TTC549 (cell line): ENCODE data around the gene SYT1.

Experiments used
- FAIRE-seq: peaks from 2 replicates; lab custom pipeline; 2012; peaks lifted over from hg19 to GRCh38; lab: Jason Lieb, UNC

The SYT1 gene

GRCh38 chr12:79358716-79359300, 494.2 kb downstream of the SYT1 start:
- FAIRE-seq: no peak

GRCh38 chr12:79360286-79360685, 495.7 kb downstream of the SYT1 start:
- FAIRE-seq: no peak

DNA sequence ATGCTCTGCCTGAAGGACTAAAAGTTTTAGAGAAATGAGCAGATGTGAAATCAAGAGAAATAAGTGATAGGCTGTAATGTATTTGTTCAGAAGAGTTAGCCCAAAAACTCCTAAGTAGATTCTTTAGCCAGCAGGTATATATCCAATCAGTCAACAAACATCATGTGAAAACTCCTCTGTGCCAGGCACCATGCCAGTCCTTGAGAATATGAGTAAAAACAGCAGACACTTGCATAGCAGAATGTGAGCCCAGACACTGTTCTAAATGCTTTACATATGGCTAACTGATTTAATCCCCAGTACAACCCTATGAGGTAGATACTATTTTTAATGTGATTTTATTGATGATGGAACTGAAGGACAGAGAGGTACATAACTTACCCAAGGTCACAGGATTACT, 496.4 kb downstream of the SYT1 start:
- FAIRE-seq: no peak

- FAIRE-seq: no peak
These were observed 499.6 kb downstream of the SYT1 start for GRCh38 chr12:79364197-79364596.

GRCh38 chr12:79366374-79366773, 501.8 kb downstream of the SYT1 start:
- no peak for FAIRE-seq

GRCh38 chr12:79367032-79367589, 502.5 kb downstream of the SYT1 start:
- FAIRE-seq: no peak

- FAIRE-seq: no peak
These were observed 505.4 kb downstream of the SYT1 start for GRCh38 chr12:79370021-79370420.

- no peak for FAIRE-seq
These were observed 506.7 kb downstream of the SYT1 start for GRCh38 chr12:79371226-79371625.

DNA sequence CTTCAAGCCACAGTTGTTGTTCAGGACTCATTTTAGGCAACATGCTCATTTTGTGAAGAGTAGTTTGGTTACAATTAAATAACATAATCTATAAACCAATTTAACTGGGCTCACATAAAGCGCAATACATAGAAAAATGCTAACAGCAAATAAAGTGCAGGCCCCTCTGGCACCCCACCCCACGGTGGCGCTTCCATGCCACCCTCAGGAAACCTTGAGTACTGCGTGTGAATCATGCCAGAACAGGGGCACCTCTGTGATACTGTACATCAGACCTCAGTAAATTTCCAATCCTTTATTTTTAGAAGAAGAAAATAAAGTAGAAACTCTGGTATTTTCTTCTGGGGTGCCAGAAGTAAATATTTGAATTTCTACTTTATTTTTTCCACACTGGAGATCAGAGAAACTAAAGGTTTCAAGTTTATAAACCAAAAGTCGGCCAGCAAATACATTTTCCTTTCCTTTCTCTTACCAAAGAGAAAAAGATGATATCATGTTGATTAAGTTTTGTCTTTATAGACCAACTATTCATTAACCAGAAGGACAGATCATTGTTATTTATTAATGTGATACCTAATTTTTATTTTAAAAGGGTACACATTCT, 509.4 kb downstream of the SYT1 start:
- FAIRE-seq: no peak

DNA sequence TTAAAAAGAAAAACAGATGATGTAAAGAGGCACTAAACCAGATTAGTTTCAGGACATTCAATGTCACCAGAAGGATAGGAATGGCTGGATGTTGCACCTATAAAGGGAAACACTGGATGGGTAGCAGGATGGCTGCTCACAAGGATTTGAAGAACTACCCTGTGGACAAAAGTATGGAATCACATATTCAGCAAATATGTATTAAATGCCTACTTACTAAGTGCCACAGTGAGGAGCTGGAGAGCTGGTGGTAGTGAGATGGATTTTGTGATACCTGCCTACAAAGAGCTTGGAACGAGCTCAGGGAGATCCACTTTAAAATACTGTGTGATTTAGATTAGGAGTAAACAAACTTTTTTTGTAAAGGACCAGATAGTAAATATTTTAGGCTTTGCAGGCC, 510.0 kb downstream of the SYT1 start:
- FAIRE-seq: no peak

- FAIRE-seq: no peak
These were observed 510.5 kb downstream of the SYT1 start for GRCh38 chr12:79375050-79375449.

GRCh38 chr12:79378496-79378895, 513.9 kb downstream of the SYT1 start:
- FAIRE-seq: no peak

GRCh38 chr12:79380402-79380801, 515.8 kb downstream of the SYT1 start:
- FAIRE-seq: no peak

DNA sequence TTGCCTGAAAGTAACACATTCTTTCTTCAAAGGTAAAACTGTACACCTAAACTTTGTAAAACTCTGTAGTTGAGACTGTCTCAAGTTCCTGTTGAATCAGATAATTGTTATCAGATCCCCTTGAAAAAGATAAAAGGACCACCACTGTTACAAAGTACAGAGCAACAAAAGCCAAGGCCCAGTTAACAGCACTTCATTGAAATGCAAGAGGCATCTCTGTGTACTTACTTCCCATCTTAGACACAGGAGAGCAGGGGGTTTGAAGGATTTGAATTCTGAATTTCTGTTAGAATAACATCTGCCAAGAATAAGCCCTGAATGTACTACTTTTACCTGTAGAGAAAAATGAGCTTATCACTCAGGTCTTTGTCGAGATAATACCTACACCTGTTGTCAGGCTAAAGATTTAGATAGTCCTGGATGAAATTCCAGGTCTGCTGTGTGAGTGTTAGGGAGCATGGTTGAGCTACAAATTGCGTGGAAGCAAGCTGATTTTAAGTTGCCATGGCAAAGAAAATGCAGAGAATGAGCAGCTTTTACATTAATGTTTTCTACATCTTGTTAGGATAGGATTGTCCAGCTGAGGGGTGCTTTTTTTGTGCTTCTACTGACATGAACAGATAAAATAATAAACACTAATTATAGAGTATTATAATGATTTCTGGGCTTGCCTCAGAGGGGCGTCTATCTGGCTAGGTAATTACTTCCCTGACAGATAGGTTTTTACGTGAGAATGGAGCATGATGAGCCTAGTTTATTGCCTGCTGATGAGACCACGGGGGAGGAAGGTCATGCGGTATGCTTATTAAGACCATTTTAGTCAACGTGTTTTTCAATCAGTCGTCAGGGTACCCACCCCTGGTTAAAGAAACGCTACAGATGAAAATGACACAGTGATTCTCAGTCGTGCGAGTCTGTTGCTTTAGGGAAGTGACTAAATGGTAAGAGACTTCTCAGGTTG, 517.0 kb downstream of the SYT1 start:
- FAIRE-seq: no peak

GRCh38 chr12:79384551-79384950, 520.0 kb downstream of the SYT1 start:
- no peak for FAIRE-seq

DNA sequence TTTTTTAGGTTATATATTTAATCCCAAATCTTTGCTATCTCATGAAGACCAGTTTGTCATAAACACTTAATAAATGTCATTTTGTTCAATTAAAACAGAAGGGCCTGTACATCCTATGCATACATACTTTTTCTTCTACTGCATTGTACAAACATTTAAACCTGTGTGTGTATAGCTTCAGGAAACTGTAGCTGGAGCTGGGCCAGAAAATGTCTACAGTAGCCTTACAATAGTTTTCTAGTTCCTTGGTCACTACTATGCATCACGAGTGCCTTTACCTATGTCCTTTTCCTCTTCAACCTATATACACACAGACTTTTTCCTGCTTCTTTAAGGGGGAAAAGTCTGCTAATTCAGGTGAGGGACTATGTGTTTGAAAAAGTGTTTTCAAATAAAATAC, 523.4 kb downstream of the SYT1 start:
- no peak for FAIRE-seq

DNA sequence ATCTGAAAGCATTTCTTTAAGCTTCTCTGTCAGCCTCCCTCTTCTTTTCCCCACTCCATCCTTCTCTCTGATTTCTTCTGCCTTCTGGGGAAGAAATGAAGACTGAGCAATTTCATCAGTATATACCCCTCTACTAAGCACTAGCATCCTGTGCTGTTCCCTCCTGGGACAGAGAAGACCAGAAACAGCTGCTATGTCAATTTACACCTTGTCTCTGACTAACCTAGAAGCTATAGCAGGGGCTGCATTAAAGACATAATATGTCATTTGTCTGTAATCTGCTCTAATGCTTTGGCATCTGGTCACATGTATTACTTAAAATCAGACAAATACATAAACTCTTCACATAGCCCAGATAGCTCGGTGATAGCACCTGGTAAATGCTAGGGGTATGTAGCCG, 529.3 kb downstream of the SYT1 start:
- no peak for FAIRE-seq

DNA sequence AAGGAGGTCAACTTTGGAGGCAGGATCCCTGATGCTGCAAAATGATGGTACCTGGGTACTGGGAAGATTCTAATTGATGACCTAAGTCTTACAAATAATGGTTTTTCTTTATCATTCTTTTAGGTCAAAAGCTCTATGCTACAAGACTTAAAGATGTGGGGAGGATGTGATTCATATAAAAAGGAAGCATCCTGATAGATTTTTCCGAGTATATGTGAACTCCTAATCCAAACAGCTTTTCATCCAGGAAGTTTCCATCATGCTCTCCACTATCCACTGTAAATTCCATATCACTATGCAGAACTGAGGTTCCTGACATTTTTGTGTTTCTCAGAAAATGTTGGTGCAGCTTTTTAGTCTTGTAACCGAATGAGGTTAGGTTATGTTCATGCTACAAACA, 533.0 kb downstream of the SYT1 start:
- no peak for FAIRE-seq

DNA sequence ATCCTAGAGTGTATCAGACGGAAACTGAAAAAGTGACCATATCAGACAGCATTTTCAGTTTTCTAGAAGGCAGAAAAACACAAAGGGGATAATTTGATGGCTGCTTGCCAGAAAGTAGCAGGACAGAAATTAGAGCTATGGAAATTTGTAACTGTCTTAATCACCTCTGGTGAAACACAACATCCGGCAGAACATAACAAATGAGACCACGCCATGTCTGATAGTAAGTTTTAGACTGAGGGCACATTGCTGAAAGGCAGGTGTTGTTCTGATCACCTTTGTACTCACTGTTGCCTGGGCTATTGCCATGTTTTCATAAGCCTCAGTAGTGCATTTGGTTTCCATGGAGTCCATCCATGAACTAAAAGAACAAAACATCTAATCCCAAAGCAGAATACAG, 535.9 kb downstream of the SYT1 start:
- no peak for FAIRE-seq

- no peak for FAIRE-seq
These were observed 538.0 kb downstream of the SYT1 start for GRCh38 chr12:79402606-79403005.

GRCh38 chr12:79406993-79407392, 542.4 kb downstream of the SYT1 start:
- FAIRE-seq: no peak

- no peak for FAIRE-seq
These were observed 543.4 kb downstream of the SYT1 start for GRCh38 chr12:79407671-79408622.
